ENCODE data around the gene HMCES. TPM values are rescaled to one million over a fixed set of nuclear protein-coding genes. Genes with fewer than 3 reads are reported as not detected.

HMCES gene
- total and polyA plus RNA-seq, 2 donors (not counting 1 experiment from before 2014, with no cell fraction given): 22.5 to 35.6 TPM

DNA sequence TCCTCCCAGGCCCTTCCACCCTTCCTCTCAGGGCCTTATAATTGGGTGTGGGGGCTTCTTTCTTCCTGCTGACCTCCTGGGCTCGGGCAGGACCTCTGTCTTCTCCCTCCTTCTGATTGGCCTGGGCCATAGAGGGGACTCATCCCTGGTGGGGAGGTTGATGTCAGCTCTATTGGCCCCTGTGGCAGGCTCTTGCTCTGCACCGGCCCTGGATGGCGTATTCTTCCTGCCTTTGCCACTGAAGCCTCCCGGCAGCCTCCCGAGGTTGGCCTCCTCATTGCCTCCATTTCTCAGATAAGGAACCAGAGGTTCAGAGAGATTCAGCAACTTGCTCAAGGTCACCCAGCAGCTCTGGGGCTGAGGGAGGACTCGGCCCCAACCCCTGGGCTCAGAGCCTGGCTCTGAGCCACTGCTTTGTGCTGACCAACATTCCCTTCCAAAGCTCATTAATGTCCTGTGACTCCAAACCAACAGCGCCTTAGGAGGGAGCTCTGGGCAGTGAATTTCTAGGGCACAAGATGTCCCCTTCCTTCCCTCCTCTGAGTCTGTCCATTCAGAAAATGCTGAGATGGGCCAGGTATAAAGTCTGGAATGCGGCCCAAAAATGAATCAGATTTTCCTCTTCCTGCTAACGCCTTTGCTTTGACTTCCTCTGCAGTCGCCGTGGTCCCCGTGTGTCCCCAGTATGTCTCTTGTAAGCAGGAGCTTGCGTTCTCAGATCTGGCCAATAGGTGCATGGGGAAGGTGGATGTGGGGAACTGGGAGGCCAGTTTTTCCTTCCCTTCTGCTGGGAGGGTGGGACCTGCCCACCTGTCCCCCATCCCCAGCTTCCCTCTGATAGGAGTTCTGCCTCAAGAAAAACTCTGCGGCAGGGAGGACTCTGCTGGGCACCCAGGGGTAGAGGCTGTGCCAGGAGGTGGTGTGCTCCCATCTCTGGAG is 74.2 kb downstream of the HMCES start:
- Histone ChIP-seq H3K4me2 (replicated peaks; ENCODE audit: low read depth, low read length, poor library complexity, severe bottlenecking) (no peak overlapping the region), H3K27me3 (replicated peaks in 1 of 4; ENCODE audit: control extremely low read depth in 1 of 4, control insufficient read depth in 3 of 4, insufficient read depth in 4 of 4, low read length in 3 of 4) (peaks cover 0 to 6% (median 0%) of the 10 kb centered on the region in 4 experiments), H4K20me1 (ENCODE audit: control insufficient read depth, insufficient read depth, low read length, poor library complexity, severe bottlenecking) (no peaks in the 10 kb centered on the region), H2AFZ (ENCODE audit: insufficient read depth, low read depth, low read length, poor library complexity, severe bottlenecking) (no peak overlapping the region), H3K79me2 (ENCODE audit: control insufficient read depth, insufficient read depth, low read length) (no peaks in the 10 kb centered on the region), H3K9ac (ENCODE audit: low read length) (no peak overlapping the region), H3K9me3 (ENCODE audit: control extremely low read depth in 1 of 3, control insufficient read depth in 2 of 3, insufficient read depth in 1 of 3, low read length in 2 of 3) (no peaks in the 10 kb centered on the region), H3K27ac (ENCODE audit: low read length in 2 of 2) (no peak overlapping the region), H3K36me3 (replicated peaks in 1 of 2; ENCODE audit: control extremely low read depth in 1 of 2, control insufficient read depth in 1 of 2, extremely low read depth in 1 of 2, insufficient read depth in 2 of 2, low read length in 1 of 2) (no peaks in the 10 kb centered on the region), H3K4me3 (ENCODE audit: control extremely low read depth in 1 of 5, extremely low read depth in 1 of 5, insufficient read depth in 1 of 5, low read depth in 2 of 5, low read length in 4 of 5) (no peak overlapping the region), H3K4me1 (ENCODE audit: control insufficient read depth in 2 of 2, insufficient read depth in 2 of 2, low read length in 2 of 2) (no peaks in the 10 kb centered on the region)
- intact Hi-C loops (cut with micrococcal nuclease): no loop called here
- ATAC-seq (ENCODE audit: low read depth) (no peak), DNase-seq (no peak)
- ChIA-PET POLR2A (no interaction called here), CTCF (no interaction called here)
- no peaks in the 10 kb centered on the region for H3K9me3 Mint-ChIP-seq (ENCODE audit: insufficient read depth)
- 93% methylated on average over 7 of the region's 14 CpGs for WGBS (ENCODE audit: insufficient coverage)
- H3K27me3 Mint-ChIP-seq: peaks cover 17% of the 10 kb centered on the region
- H3K4me3 Mint-ChIP-seq: no peak overlapping the region
- TF ChIP-seq, protein P1, sequence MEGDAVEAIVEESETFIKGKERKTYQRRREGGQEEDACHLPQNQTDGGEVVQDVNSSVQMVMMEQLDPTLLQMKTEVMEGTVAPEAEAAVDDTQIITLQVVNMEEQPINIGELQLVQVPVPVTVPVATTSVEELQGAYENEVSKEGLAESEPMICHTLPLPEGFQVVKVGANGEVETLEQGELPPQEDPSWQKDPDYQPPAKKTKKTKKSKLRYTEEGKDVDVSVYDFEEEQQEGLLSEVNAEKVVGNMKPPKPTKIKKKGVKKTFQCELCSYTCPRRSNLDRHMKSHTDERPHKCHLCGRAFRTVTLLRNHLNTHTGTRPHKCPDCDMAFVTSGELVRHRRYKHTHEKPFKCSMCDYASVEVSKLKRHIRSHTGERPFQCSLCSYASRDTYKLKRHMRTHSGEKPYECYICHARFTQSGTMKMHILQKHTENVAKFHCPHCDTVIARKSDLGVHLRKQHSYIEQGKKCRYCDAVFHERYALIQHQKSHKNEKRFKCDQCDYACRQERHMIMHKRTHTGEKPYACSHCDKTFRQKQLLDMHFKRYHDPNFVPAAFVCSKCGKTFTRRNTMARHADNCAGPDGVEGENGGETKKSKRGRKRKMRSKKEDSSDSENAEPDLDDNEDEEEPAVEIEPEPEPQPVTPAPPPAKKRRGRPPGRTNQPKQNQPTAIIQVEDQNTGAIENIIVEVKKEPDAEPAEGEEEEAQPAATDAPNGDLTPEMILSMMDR (IDR thresholded peaks at IDR 0.05): no peak
- TF ChIP-seq EZH2 (IDR thresholded peaks at IDR 0.05; ENCODE audit: borderline replicate concordance, insufficient read depth, low read depth, low read length, poor library complexity, severe bottlenecking): no peak
- no peak overlapping the region for H3K27ac Mint-ChIP-seq
- no peaks in the 10 kb centered on the region for H3K4me1 Mint-ChIP-seq

DNA sequence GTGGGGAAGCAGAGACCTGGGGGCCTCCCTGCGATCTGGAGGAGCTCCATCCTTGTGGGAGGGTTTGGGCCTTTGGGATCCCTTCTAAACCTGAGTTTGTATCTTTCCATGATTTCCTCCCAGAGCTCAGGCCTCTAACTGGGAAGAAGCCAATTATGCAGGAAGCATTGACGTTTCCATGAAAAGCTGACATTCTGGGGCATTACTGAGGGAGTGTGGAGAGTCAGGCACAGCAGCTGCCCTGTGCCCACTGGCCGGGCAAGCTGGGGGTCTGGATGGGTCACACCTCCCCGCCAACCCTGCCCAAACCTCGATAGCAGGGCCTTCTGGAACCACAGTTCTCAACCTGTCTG is 74.9 kb downstream of the HMCES start:
- Mint-ChIP-seq H3K27me3 (peaks cover 17% of the 10 kb centered on the region), H3K9me3 (ENCODE audit: insufficient read depth) (no peaks in the 10 kb centered on the region), H3K4me1 (no peaks in the 10 kb centered on the region), H3K27ac (no peak overlapping the region), H3K4me3 (no peak overlapping the region)
- peaks cover 0 to 6% (median 0%) of the 10 kb centered on the region in 4 experiments for H3K27me3 ChIP-seq (replicated peaks in 1 of 4; ENCODE audit: control extremely low read depth in 1 of 4, control insufficient read depth in 3 of 4, insufficient read depth in 4 of 4, low read length in 3 of 4)
- H3K4me2 ChIP-seq (replicated peaks; ENCODE audit: low read depth, low read length, poor library complexity, severe bottlenecking): no peak overlapping the region
- H3K9me3 ChIP-seq (ENCODE audit: control extremely low read depth in 1 of 3, control insufficient read depth in 2 of 3, insufficient read depth in 1 of 3, low read length in 2 of 3): no peaks in the 10 kb centered on the region
- no peaks in the 10 kb centered on the region for H3K36me3 ChIP-seq (replicated peaks in 1 of 2; ENCODE audit: control extremely low read depth in 1 of 2, control insufficient read depth in 1 of 2, extremely low read depth in 1 of 2, insufficient read depth in 2 of 2, low read length in 1 of 2)
- H2AFZ ChIP-seq (ENCODE audit: insufficient read depth, low read depth, low read length, poor library complexity, severe bottlenecking): no peak overlapping the region
- H3K4me3 ChIP-seq (ENCODE audit: control extremely low read depth in 1 of 5, extremely low read depth in 1 of 5, insufficient read depth in 1 of 5, low read depth in 2 of 5, low read length in 4 of 5): no peak overlapping the region
- POLR2A ChIA-PET: no interaction called here
- TF ChIP-seq, protein P1 (IDR thresholded peaks at IDR 0.05): no peak
- no peak for TF ChIP-seq EZH2 (IDR thresholded peaks at IDR 0.05; ENCODE audit: borderline replicate concordance, insufficient read depth, low read depth, low read length, poor library complexity, severe bottlenecking)
- ATAC-seq (ENCODE audit: low read depth): no peak
- H3K27ac ChIP-seq (ENCODE audit: low read length in 2 of 2): no peak overlapping the region
- 83% methylated on average over 5 of the region's 5 CpGs for WGBS (ENCODE audit: insufficient coverage)
- no peak overlapping the region for H3K9ac ChIP-seq (ENCODE audit: low read length)
- intact Hi-C loops (cut with micrococcal nuclease): no loop called here
- H3K79me2 ChIP-seq (ENCODE audit: control insufficient read depth, insufficient read depth, low read length): no peaks in the 10 kb centered on the region
- H4K20me1 ChIP-seq (ENCODE audit: control insufficient read depth, insufficient read depth, low read length, poor library complexity, severe bottlenecking): no peaks in the 10 kb centered on the region
- H3K4me1 ChIP-seq (ENCODE audit: control insufficient read depth in 2 of 2, insufficient read depth in 2 of 2, low read length in 2 of 2): no peaks in the 10 kb centered on the region
- CTCF ChIA-PET: no interaction called here
- no peak for DNase-seq

All from B cell (primary cell).